Testis (tissue), 2 donors: Measurements from ENCODE around the gene KDM4F.

Experiments used
- POLR2A ChIP-seq: fragments of 450-650 bp; IDR thresholded peaks from one replicate; pipeline ENCODE4 v1.6.1; 2017; ENCODE audit warnings: antibody characterized with exemption, mild to moderate bottlenecking, moderate library complexity
- TF ChIP-seq, protein P1 (sequence below), 3 experiments: fragments of 450-650 bp in 2 of 3; fragments of 200-600 bp in 1 of 3; sonication (generic) in 1 of 3; IDR thresholded peaks; one replicate each; pipeline ENCODE4 v1.5.1; 2016 to 2019; ENCODE audit warnings: antibody characterized with exemption in 3 of 3, mild to moderate bottlenecking in 2 of 3, moderate library complexity in 1 of 3

DNA sequence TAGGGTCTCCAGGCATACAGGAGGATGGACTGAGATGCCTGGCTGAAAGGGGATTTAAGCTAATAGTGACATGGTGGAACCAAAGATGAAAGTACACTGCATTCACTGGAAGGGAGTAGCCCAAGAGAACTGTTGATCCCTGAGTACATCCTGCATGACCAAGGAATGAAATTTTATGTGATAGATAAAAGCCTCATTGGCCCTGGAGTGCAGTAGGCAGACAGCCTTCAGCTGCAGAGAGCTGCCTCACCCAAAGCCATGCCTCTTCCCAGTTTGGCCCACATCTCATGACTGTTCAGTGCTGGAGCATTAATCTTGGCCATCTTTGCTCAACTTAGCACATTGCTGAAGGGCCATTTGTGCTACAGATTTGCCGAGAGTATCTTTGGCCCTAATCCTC lies 16.2 kb upstream of the KDM4F start:
- TF ChIP-seq, protein P1, sequence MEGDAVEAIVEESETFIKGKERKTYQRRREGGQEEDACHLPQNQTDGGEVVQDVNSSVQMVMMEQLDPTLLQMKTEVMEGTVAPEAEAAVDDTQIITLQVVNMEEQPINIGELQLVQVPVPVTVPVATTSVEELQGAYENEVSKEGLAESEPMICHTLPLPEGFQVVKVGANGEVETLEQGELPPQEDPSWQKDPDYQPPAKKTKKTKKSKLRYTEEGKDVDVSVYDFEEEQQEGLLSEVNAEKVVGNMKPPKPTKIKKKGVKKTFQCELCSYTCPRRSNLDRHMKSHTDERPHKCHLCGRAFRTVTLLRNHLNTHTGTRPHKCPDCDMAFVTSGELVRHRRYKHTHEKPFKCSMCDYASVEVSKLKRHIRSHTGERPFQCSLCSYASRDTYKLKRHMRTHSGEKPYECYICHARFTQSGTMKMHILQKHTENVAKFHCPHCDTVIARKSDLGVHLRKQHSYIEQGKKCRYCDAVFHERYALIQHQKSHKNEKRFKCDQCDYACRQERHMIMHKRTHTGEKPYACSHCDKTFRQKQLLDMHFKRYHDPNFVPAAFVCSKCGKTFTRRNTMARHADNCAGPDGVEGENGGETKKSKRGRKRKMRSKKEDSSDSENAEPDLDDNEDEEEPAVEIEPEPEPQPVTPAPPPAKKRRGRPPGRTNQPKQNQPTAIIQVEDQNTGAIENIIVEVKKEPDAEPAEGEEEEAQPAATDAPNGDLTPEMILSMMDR (IDR thresholded peaks at IDR 0.05) = no peak
- no peak for TF ChIP-seq POLR2A
